GM18498 (cell line): ENCODE results near the gene OCIAD2.
"Not testable (repeated sequence)": the region's sequence is repeated elsewhere in the genome, so short reads cannot be mapped to it uniquely, and the experiment has no call there.

Source experiments
- ATAC-seq: cut with Tn5 transposase; IDR thresholded peaks from one replicate; pipeline ENCODE4 v1.9.1; 2021; ENCODE audit warnings: mild to moderate bottlenecking, moderate library complexity; ENCODE audit not compliant: unreplicated experiment

Gene OCIAD2

GRCh38 chr4:48907706-48908477 is 1.3 kb upstream of the OCIAD2 start:
- ATAC-seq, result no peak

GRCh38 chr4:48905363-48906015 is 1.1 kb downstream of the OCIAD2 start:
- ATAC-seq, result no peak

GRCh38 chr4:48904541-48905142 is 1.9 kb downstream of the OCIAD2 start:
- no peak for ATAC-seq

GRCh38 chr4:48904101-48904500 is 2.5 kb downstream of the OCIAD2 start:
- no peak for ATAC-seq

GRCh38 chr4:48902266-48902665 is 4.3 kb downstream of the OCIAD2 start:
- no peak for ATAC-seq

- no peak for ATAC-seq
These were observed 5.4 kb downstream of the OCIAD2 start for GRCh38 chr4:48901196-48901595.

GRCh38 chr4:48899950-48900349 is 6.6 kb downstream of the OCIAD2 start:
- no peak for ATAC-seq

GRCh38 chr4:48899432-48899749 is 7.2 kb downstream of the OCIAD2 start:
- no peak for ATAC-seq

- ATAC-seq, result peak; percentile 83
These were observed 7.7 kb downstream of the OCIAD2 start for GRCh38 chr4:48898733-48899431.

- no peak for ATAC-seq
These were observed 9.7 kb downstream of the OCIAD2 start for GRCh38 chr4:48896845-48897244.

- no peak for ATAC-seq
These were observed 15.4 kb downstream of the OCIAD2 start for GRCh38 chr4:48891028-48891619.

GRCh38 chr4:48889750-48890149 is 16.8 kb downstream of the OCIAD2 start:
- ATAC-seq, result not testable (repeated sequence)

- not testable (repeated sequence) for ATAC-seq
These were observed 24.9 kb downstream of the OCIAD2 start for GRCh38 chr4:48881646-48882045.

GRCh38 chr4:48879561-48880442 is 26.8 kb downstream of the OCIAD2 start:
- ATAC-seq, result no peak

GRCh38 chr4:48877827-48878535 is 28.6 kb downstream of the OCIAD2 start:
- no peak for ATAC-seq

- ATAC-seq, result not testable (repeated sequence)
These were observed 41.9 kb downstream of the OCIAD2 start for GRCh38 chr4:48864696-48865095.

GRCh38 chr4:48863728-48864127 is 42.8 kb downstream of the OCIAD2 start:
- ATAC-seq, result no peak

GRCh38 chr4:48862661-48863060 is 43.9 kb downstream of the OCIAD2 start:
- no peak for ATAC-seq

GRCh38 chr4:48862038-48862437 is 44.5 kb downstream of the OCIAD2 start:
- ATAC-seq, result no peak

- no peak for ATAC-seq
These were observed 48.4 kb downstream of the OCIAD2 start for GRCh38 chr4:48858130-48858529.
